ENCODE measurements around the gene ADAMTS12. TPM values are rescaled to one million over a fixed set of nuclear protein-coding genes. Genes with fewer than 3 reads are reported as not detected.

The ADAMTS12 gene
- total and polyA plus RNA-seq, 2 experiments from 2014 or later: 9.1 to 17.1 TPM

- 0 out of 2 replicates have a peak, but pooled peaks cover 5% of the 10 kb centered on the region for H3K4me1 ChIP-seq (ENCODE audit: insufficient read depth)
- no peak overlapping the region for H3K4me2 ChIP-seq
- no peaks in the 10 kb centered on the region for H3F3A ChIP-seq (replicated peaks; ENCODE audit: low read depth)
- Mint-ChIP-seq H3K9me3 (no peaks in the 10 kb centered on the region), H3K4me1 (peaks cover 23% of the 10 kb centered on the region), H3K36me3 (ENCODE audit: low read depth) (no peaks in the 10 kb centered on the region), H3K27me3 (ENCODE audit: insufficient read depth, low read depth, poor library complexity) (peaks cover 19% of the 10 kb centered on the region), H3K27ac (no peak overlapping the region), H3K4me3 (no peak overlapping the region)
- TF ChIP-seq ZNF462 (CRISPR knock-in tag; IDR thresholded peaks at IDR 0.05) (no peak), ETS1 (IDR thresholded peaks at IDR 0.05) (no peak), CREB1 (CRISPR knock-in tag; IDR thresholded peaks at IDR 0.05; ENCODE audit: low read depth) (no peak), NANOG (IDR thresholded peaks at IDR 0.05; ENCODE audit: borderline replicate concordance) (no peak), ZNF114 (CRISPR knock-in tag; IDR thresholded peaks at IDR 0.05) (no peak), EZH2 (IDR thresholded peaks at IDR 0.05; ENCODE audit: low read depth, unreplicated experiment) (no peak), EZH2phosphoT487 (IDR thresholded peaks at IDR 0.05; ENCODE audit: unreplicated experiment) (no peak), CTCF (conservative IDR thresholded peaks at IDR 0.05; ENCODE audit: low read depth in 2 of 2) (no peak), STAT1 (IDR thresholded peaks at IDR 0.05; ENCODE audit: unreplicated experiment) (no peak), POLR2AphosphoS5 (IDR thresholded peaks at IDR 0.05; ENCODE audit: low read depth) (no peak), JUNB (IDR thresholded peaks at IDR 0.05; ENCODE audit: unreplicated experiment) (no peak), ZNF331 (CRISPR knock-in tag; IDR thresholded peaks at IDR 0.05; ENCODE audit: low read depth) (no peak), REST (IDR thresholded peaks at IDR 0.05; ENCODE audit: unreplicated experiment) (no peak)
- no peaks in the 10 kb centered on the region for H3K79me2 ChIP-seq (replicated peaks; ENCODE audit: insufficient read depth)
- H3K27ac ChIP-seq (ENCODE audit: low read depth): no peak overlapping the region
- no peaks in the 10 kb centered on the region for H3K36me3 ChIP-seq (ENCODE audit: insufficient read depth)
- ATAC-seq (no peak), DNase-seq (ENCODE audit: low spot score) (no peak)
- H3K4me3 ChIP-seq: no peak overlapping the region
- H2AFZ ChIP-seq: no peak overlapping the region
- no peaks in the 10 kb centered on the region for H4K20me1 ChIP-seq (replicated peaks; ENCODE audit: insufficient read depth)
- H3K27me3 ChIP-seq (ENCODE audit: insufficient read depth): peaks cover 14% of the 10 kb centered on the region
- no peaks in the 10 kb centered on the region for H3K9me2 ChIP-seq (ENCODE audit: insufficient read depth)
Observed at GRCh38 chr5:33941090-33941489, 49.3 kb upstream of the ADAMTS12 start.

Data from GM23338 (cell line).